ENCODE measurements around the gene ARSK.

Gene ARSK

DNA sequence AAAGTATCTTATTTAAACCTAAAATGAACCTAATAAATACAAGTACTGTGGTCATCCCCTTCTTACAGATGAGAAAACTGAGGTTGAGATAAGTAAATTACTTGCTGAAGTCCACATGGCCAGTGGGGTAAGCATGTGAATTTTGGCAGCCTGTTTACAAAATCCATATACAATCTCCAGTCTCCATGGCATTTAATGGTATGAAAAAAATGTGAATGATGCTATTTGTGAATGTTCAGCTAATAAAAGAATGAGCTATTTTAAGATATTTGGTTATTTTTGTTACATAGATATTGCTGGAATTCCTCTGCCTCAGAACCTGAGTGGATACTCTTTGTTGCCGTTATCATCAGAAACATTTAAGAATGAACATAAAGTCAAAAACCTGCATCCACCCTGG, 45.7 kb downstream of the ARSK start:
- no peaks in the 10 kb centered on the region for H3K79me1 ChIP-seq (replicated peaks; ENCODE audit: low read length, poor library complexity, severe bottlenecking)
- no peak overlapping the region for H3K14ac ChIP-seq (ENCODE audit: low read length in 2 of 2)
- H3K4ac ChIP-seq (ENCODE audit: low read depth in 1 of 2, low read length in 2 of 2), result no peak overlapping the region
- WGBS, result 73% methylated on average over 1 of the region's 1 CpG
- no peak overlapping the region for H4K8ac ChIP-seq (ENCODE audit: low read length)
- H3K18ac ChIP-seq (ENCODE audit: low read depth in 1 of 2, low read length in 2 of 2), result no peak overlapping the region
- H3K4me2 ChIP-seq (ENCODE audit: low read length, poor library complexity, severe bottlenecking), result no peak overlapping the region
- no peak overlapping the region for H2BK5ac ChIP-seq (ENCODE audit: low read depth, low read length, poor library complexity, severe bottlenecking)
- H3K27me3 ChIP-seq (ENCODE audit: control insufficient read depth in 1 of 2, insufficient read depth in 1 of 2, low read length in 2 of 2), result no peaks in the 10 kb centered on the region
- no peak overlapping the region for H2AK5ac ChIP-seq (ENCODE audit: low read length, severe bottlenecking)
- H3K36me3 ChIP-seq (ENCODE audit: control insufficient read depth in 1 of 2, insufficient read depth in 2 of 2, low read depth in 1 of 2, low read length in 2 of 2), result peaks cover 0 to 20% of the 10 kb centered on the region in 2 experiments
- no peak overlapping the region for H4K91ac ChIP-seq (ENCODE audit: low read length)
- no peak overlapping the region for H3K23ac ChIP-seq (ENCODE audit: low read length in 2 of 2)
- no peak overlapping the region for H2BK120ac ChIP-seq (ENCODE audit: low read depth, low read length)
- H2BK12ac ChIP-seq (ENCODE audit: low read length in 2 of 2), result no peak overlapping the region
- no peaks in the 10 kb centered on the region for H3K9me3 ChIP-seq (ENCODE audit: control insufficient read depth, low read length)
- H3K9ac ChIP-seq (ENCODE audit: low read length), result no peak overlapping the region
- H3K4me3 ChIP-seq (ENCODE audit: insufficient read depth in 1 of 2, low read depth in 1 of 2, low read length in 2 of 2), result no peak overlapping the region
- H3K27ac ChIP-seq (ENCODE audit: low read length, poor library complexity, severe bottlenecking), result no peak overlapping the region
- H3K4me1 ChIP-seq (ENCODE audit: control insufficient read depth, insufficient read depth, low read depth, low read length), result no peaks in the 10 kb centered on the region
- no peak overlapping the region for H2BK15ac ChIP-seq (ENCODE audit: low read depth, poor library complexity, severe bottlenecking)
- no peak for DNase-seq
- no peak overlapping the region for H2AFZ ChIP-seq (ENCODE audit: low read depth, low read length)

DNA sequence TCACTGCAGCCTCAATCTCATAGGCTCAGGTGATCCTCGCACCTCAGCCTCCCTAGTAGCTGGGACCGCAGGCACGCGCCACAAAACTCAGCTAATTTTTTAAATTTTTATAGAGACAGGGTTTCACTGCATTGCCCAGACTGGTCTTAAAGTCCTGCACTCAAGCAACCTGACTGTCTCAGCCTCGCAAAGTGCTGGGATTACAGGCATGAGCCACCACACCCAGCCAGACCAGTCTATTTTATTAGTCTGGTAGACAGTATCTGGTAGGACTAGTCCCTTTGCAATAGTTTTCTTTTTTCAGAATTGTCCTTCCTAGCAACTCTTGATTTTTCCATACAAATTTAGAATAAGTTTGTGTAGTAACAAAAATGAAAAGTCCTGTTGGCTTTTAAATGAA, 50.9 kb downstream of the ARSK start:
- no peak overlapping the region for H2BK12ac ChIP-seq (ENCODE audit: low read length in 2 of 2)
- H2BK120ac ChIP-seq (ENCODE audit: low read depth, low read length), result no peak overlapping the region
- no peak overlapping the region for H3K4me3 ChIP-seq (ENCODE audit: insufficient read depth in 1 of 2, low read depth in 1 of 2, low read length in 2 of 2)
- H3K23ac ChIP-seq (ENCODE audit: low read length in 2 of 2), result no peak overlapping the region
- no peak overlapping the region for H2AFZ ChIP-seq (ENCODE audit: low read depth, low read length)
- no peak overlapping the region for H3K27ac ChIP-seq (ENCODE audit: low read length, poor library complexity, severe bottlenecking)
- no peaks in the 10 kb centered on the region for H3K4me1 ChIP-seq (ENCODE audit: control insufficient read depth, insufficient read depth, low read depth, low read length)
- no peak overlapping the region for H2BK15ac ChIP-seq (ENCODE audit: low read depth, poor library complexity, severe bottlenecking)
- H2AK5ac ChIP-seq (ENCODE audit: low read length, severe bottlenecking), result no peak overlapping the region
- H2BK5ac ChIP-seq (ENCODE audit: low read depth, low read length, poor library complexity, severe bottlenecking), result no peak overlapping the region
- no peak overlapping the region for H3K14ac ChIP-seq (ENCODE audit: low read length in 2 of 2)
- H3K4ac ChIP-seq (ENCODE audit: low read depth in 1 of 2, low read length in 2 of 2), result no peak overlapping the region
- no peak overlapping the region for H3K18ac ChIP-seq (ENCODE audit: low read depth in 1 of 2, low read length in 2 of 2)
- H3K27me3 ChIP-seq (ENCODE audit: control insufficient read depth in 1 of 2, insufficient read depth in 1 of 2, low read length in 2 of 2), result no peaks in the 10 kb centered on the region
- DNase-seq, result no peak
- no peaks in the 10 kb centered on the region for H3K9me3 ChIP-seq (ENCODE audit: control insufficient read depth, low read length)
- H3K36me3 ChIP-seq (ENCODE audit: control insufficient read depth in 1 of 2, insufficient read depth in 2 of 2, low read depth in 1 of 2, low read length in 2 of 2), result peaks cover 0 to 16% of the 10 kb centered on the region in 2 experiments
- H3K79me1 ChIP-seq (replicated peaks; ENCODE audit: low read length, poor library complexity, severe bottlenecking), result no peaks in the 10 kb centered on the region
- H3K9ac ChIP-seq (ENCODE audit: low read length), result no peak overlapping the region
- no peak overlapping the region for H3K4me2 ChIP-seq (ENCODE audit: low read length, poor library complexity, severe bottlenecking)
- 100% methylated on average over 5 of the region's 5 CpGs for WGBS
- H4K8ac ChIP-seq (ENCODE audit: low read length), result no peak overlapping the region
- no peak overlapping the region for H4K91ac ChIP-seq (ENCODE audit: low read length)

DNA sequence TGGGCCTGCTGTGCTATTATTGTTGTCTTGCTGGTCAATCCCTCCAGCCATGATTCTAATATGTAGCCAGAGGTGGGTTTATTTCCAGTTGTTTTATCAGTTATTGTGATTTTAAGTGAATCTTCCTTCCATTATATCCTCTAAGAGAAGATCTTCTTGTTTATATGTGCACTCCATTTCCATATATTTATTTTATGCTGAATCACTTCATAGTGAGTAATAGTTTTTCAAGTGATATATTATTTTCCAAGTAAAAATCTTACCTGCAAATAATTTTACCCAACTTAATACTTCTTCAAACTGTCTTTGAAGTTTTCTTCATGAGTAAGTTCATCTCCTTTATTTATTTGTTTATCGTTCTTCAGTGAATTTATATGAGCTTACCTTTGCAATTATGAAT, 51.5 kb downstream of the ARSK start:
- no peaks in the 10 kb centered on the region for H3K4me1 ChIP-seq (ENCODE audit: control insufficient read depth, insufficient read depth, low read depth, low read length)
- H2AFZ ChIP-seq (ENCODE audit: low read depth, low read length), result no peak overlapping the region
- no peak overlapping the region for H2AK5ac ChIP-seq (ENCODE audit: low read length, severe bottlenecking)
- no peak for DNase-seq
- no peaks in the 10 kb centered on the region for H3K27me3 ChIP-seq (ENCODE audit: control insufficient read depth in 1 of 2, insufficient read depth in 1 of 2, low read length in 2 of 2)
- peaks cover 0 to 10% of the 10 kb centered on the region in 2 experiments for H3K36me3 ChIP-seq (ENCODE audit: control insufficient read depth in 1 of 2, insufficient read depth in 2 of 2, low read depth in 1 of 2, low read length in 2 of 2)
- H3K9me3 ChIP-seq (ENCODE audit: control insufficient read depth, low read length), result no peaks in the 10 kb centered on the region
- H3K18ac ChIP-seq (ENCODE audit: low read depth in 1 of 2, low read length in 2 of 2), result no peak overlapping the region
- no CpG with 5 or more reads among the region's 1 CpG for WGBS
- H3K4me2 ChIP-seq (ENCODE audit: low read length, poor library complexity, severe bottlenecking), result no peak overlapping the region
- no peak overlapping the region for H2BK120ac ChIP-seq (ENCODE audit: low read depth, low read length)
- no peak overlapping the region for H3K4me3 ChIP-seq (ENCODE audit: insufficient read depth in 1 of 2, low read depth in 1 of 2, low read length in 2 of 2)
- no peak overlapping the region for H3K4ac ChIP-seq (ENCODE audit: low read depth in 1 of 2, low read length in 2 of 2)
- no peaks in the 10 kb centered on the region for H3K79me1 ChIP-seq (replicated peaks; ENCODE audit: low read length, poor library complexity, severe bottlenecking)
- no peak overlapping the region for H2BK15ac ChIP-seq (ENCODE audit: low read depth, poor library complexity, severe bottlenecking)
- no peak overlapping the region for H3K27ac ChIP-seq (ENCODE audit: low read length, poor library complexity, severe bottlenecking)
- no peak overlapping the region for H4K91ac ChIP-seq (ENCODE audit: low read length)
- H2BK12ac ChIP-seq (ENCODE audit: low read length in 2 of 2), result no peak overlapping the region
- H4K8ac ChIP-seq (ENCODE audit: low read length), result no peak overlapping the region
- H3K14ac ChIP-seq (ENCODE audit: low read length in 2 of 2), result no peak overlapping the region
- H3K23ac ChIP-seq (ENCODE audit: low read length in 2 of 2), result no peak overlapping the region
- H3K9ac ChIP-seq (ENCODE audit: low read length), result no peak overlapping the region
- no peak overlapping the region for H2BK5ac ChIP-seq (ENCODE audit: low read depth, low read length, poor library complexity, severe bottlenecking)

DNA sequence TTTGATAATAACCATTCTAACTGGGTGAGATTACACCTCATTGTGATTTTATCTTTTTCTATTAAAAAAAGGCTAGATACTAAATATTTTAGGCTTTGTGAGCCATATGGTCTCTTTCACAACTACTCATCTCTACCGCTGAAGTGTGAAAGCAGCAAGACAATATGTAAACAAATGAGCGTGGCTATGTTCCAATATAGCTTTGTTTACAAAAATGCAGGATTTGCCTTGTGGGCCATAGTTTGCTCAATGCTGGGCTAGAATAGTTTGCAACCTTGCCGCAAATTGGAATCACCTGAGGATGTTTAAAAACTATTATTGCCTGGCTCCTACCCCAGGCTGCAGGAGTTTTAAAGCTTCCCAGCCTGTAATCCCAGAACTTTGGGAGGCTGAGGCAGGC, 54.8 kb downstream of the ARSK start:
- H3K27me3 ChIP-seq (ENCODE audit: control insufficient read depth in 1 of 2, insufficient read depth in 1 of 2, low read length in 2 of 2), result no peaks in the 10 kb centered on the region
- no peak overlapping the region for H2AK5ac ChIP-seq (ENCODE audit: low read length, severe bottlenecking)
- H3K4me2 ChIP-seq (ENCODE audit: low read length, poor library complexity, severe bottlenecking), result no peak overlapping the region
- no peak overlapping the region for H3K9ac ChIP-seq (ENCODE audit: low read length)
- H2AFZ ChIP-seq (ENCODE audit: low read depth, low read length), result no peak overlapping the region
- H3K14ac ChIP-seq (ENCODE audit: low read length in 2 of 2), result no peak overlapping the region
- no peak overlapping the region for H3K4me3 ChIP-seq (ENCODE audit: insufficient read depth in 1 of 2, low read depth in 1 of 2, low read length in 2 of 2)
- H3K36me3 ChIP-seq (ENCODE audit: control insufficient read depth in 1 of 2, insufficient read depth in 2 of 2, low read depth in 1 of 2, low read length in 2 of 2), result no peaks in the 10 kb centered on the region
- H3K9me3 ChIP-seq (ENCODE audit: control insufficient read depth, low read length), result peaks cover 7% of the 10 kb centered on the region
- no peak overlapping the region for H4K8ac ChIP-seq (ENCODE audit: low read length)
- H2BK120ac ChIP-seq (ENCODE audit: low read depth, low read length), result no peak overlapping the region
- H3K79me1 ChIP-seq (replicated peaks; ENCODE audit: low read length, poor library complexity, severe bottlenecking), result no peaks in the 10 kb centered on the region
- no peak overlapping the region for H3K18ac ChIP-seq (ENCODE audit: low read depth in 1 of 2, low read length in 2 of 2)
- no peak overlapping the region for H4K91ac ChIP-seq (ENCODE audit: low read length)
- WGBS, result 52% methylated on average over 2 of the region's 3 CpGs
- DNase-seq, result peak; percentile 61
- no peak overlapping the region for H3K4ac ChIP-seq (ENCODE audit: low read depth in 1 of 2, low read length in 2 of 2)
- no peak overlapping the region for H2BK12ac ChIP-seq (ENCODE audit: low read length in 2 of 2)
- H2BK5ac ChIP-seq (ENCODE audit: low read depth, low read length, poor library complexity, severe bottlenecking), result no peak overlapping the region
- no peak overlapping the region for H3K23ac ChIP-seq (ENCODE audit: low read length in 2 of 2)
- no peak overlapping the region for H3K27ac ChIP-seq (ENCODE audit: low read length, poor library complexity, severe bottlenecking)
- no peaks in the 10 kb centered on the region for H3K4me1 ChIP-seq (ENCODE audit: control insufficient read depth, insufficient read depth, low read depth, low read length)
- no peak overlapping the region for H2BK15ac ChIP-seq (ENCODE audit: low read depth, poor library complexity, severe bottlenecking)
